HG03460 (cell line): ENCODE measurements around the gene DISC1.
A peak's percentile ranks its signal among the peaks of the same experiment; 100 is the strongest.
"Not testable (repeated sequence)": the region's sequence is repeated elsewhere in the genome, so short reads cannot be mapped to it uniquely, and the experiment has no call there.

Experiments
- ATAC-seq: cut with Tn5 transposase; IDR thresholded peaks from one replicate; pipeline ENCODE4 v1.9.1; 2021; ENCODE audit not compliant: unreplicated experiment

Gene DISC1

GRCh38 chr1:231724876-231725647 is 98.5 kb downstream of the DISC1 start:
- ATAC-seq, result no peak

- ATAC-seq, result no peak
Observed at GRCh38 chr1:231727171-231727570, 100.6 kb downstream of the DISC1 start.

GRCh38 chr1:231728987-231729386 is 102.4 kb downstream of the DISC1 start:
- not testable (repeated sequence) for ATAC-seq

- ATAC-seq, result no peak
Observed at GRCh38 chr1:231729544-231729943, 103.0 kb downstream of the DISC1 start.

- no peak for ATAC-seq
Observed at GRCh38 chr1:231731268-231731667, 104.7 kb downstream of the DISC1 start.

- no peak for ATAC-seq
Observed at GRCh38 chr1:231733063-231733462, 106.5 kb downstream of the DISC1 start.

- ATAC-seq, result no peak
Observed at GRCh38 chr1:231733672-231734071, 107.1 kb downstream of the DISC1 start.

- no peak for ATAC-seq
Observed at GRCh38 chr1:231734417-231734816, 107.8 kb downstream of the DISC1 start.

- ATAC-seq, result no peak
Observed at GRCh38 chr1:231735411-231735810, 108.8 kb downstream of the DISC1 start.

- ATAC-seq, result no peak
Observed at GRCh38 chr1:231735941-231736340, 109.4 kb downstream of the DISC1 start.

- no peak for ATAC-seq
Observed at GRCh38 chr1:231736464-231736863, 109.9 kb downstream of the DISC1 start.

- ATAC-seq, result no peak
Observed at GRCh38 chr1:231738554-231738953, 112.0 kb downstream of the DISC1 start.

- no peak for ATAC-seq
Observed at GRCh38 chr1:231743966-231744365, 117.4 kb downstream of the DISC1 start.

- ATAC-seq, result no peak
Observed at GRCh38 chr1:231748760-231749415, 122.3 kb downstream of the DISC1 start.

GRCh38 chr1:231750296-231750695 is 123.7 kb downstream of the DISC1 start:
- no peak for ATAC-seq

- ATAC-seq, result no peak
Observed at GRCh38 chr1:231750818-231751362, 124.3 kb downstream of the DISC1 start.

- no peak for ATAC-seq
Observed at GRCh38 chr1:231751415-231751814, 124.8 kb downstream of the DISC1 start.

- ATAC-seq, result no peak
Observed at GRCh38 chr1:231753313-231753712, 126.7 kb downstream of the DISC1 start.

- peak; percentile 45 for ATAC-seq
Observed at GRCh38 chr1:231757101-231757404, 130.5 kb downstream of the DISC1 start.

- ATAC-seq, result no peak
Observed at GRCh38 chr1:231757759-231758158, 131.2 kb downstream of the DISC1 start.

GRCh38 chr1:231761252-231761651 is 134.7 kb downstream of the DISC1 start:
- no peak for ATAC-seq

GRCh38 chr1:231761747-231762541 is 135.4 kb downstream of the DISC1 start:
- no peak for ATAC-seq
